ENCODE measurements around the gene SPSB1. TPM values are rescaled to one million over a fixed set of nuclear protein-coding genes. Genes with fewer than 3 reads are reported as not detected.

The SPSB1 gene
- total RNA-seq = 14.7 and 23.2 TPM in 2 replicates

GRCh38 chr1:9292361-9293240, at the start of gene SPSB1:
Gene SPSB1, plus strand, starts transcription at chr1:9292894. Its CDS starts 62,998 bp downstream, at chr1:9355892.
- Histone ChIP-seq H3K27me3 (ENCODE audit: insufficient read depth, low read length) (no peaks in the 10 kb centered on the region), H3K4me2 (ENCODE audit: insufficient read depth, low read length) (peak within 1 kb of the TSS; percentile 96), H3K79me2 (ENCODE audit: insufficient read depth, low read length) (peaks cover 41% of the 10 kb centered on the region), H3K27ac (ENCODE audit: low read depth, low read length) (peak within 1 kb of the TSS; percentile 77), H3K36me3 (ENCODE audit: insufficient read depth, low read length) (peaks cover 5% of the 10 kb centered on the region), H3K9me3 (ENCODE audit: low read depth, low read length) (peaks cover 3% of the 10 kb centered on the region), H2AFZ (ENCODE audit: low read length) (peak within 1 kb of the TSS; percentile 77), H3K4me1 (ENCODE audit: insufficient read depth, low read length) (peaks cover 41% of the 10 kb centered on the region), H3K4me3 (ENCODE audit: insufficient read depth, low read length) (peak within 1 kb of the TSS; percentile 77), H4K20me1 (ENCODE audit: insufficient read depth, low read length) (peaks cover 38% of the 10 kb centered on the region)
- DNase-seq (ENCODE audit: insufficient read length, low spot score, missing footprints) = peak; percentile 95
- TF ChIP-seq, protein P1, sequence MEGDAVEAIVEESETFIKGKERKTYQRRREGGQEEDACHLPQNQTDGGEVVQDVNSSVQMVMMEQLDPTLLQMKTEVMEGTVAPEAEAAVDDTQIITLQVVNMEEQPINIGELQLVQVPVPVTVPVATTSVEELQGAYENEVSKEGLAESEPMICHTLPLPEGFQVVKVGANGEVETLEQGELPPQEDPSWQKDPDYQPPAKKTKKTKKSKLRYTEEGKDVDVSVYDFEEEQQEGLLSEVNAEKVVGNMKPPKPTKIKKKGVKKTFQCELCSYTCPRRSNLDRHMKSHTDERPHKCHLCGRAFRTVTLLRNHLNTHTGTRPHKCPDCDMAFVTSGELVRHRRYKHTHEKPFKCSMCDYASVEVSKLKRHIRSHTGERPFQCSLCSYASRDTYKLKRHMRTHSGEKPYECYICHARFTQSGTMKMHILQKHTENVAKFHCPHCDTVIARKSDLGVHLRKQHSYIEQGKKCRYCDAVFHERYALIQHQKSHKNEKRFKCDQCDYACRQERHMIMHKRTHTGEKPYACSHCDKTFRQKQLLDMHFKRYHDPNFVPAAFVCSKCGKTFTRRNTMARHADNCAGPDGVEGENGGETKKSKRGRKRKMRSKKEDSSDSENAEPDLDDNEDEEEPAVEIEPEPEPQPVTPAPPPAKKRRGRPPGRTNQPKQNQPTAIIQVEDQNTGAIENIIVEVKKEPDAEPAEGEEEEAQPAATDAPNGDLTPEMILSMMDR (IDR thresholded peaks at IDR 0.05; ENCODE audit: extremely low read depth, low read depth, low read length) = no peak

GRCh38 chr1:9243066-9243739, 49.5 kb upstream of the SPSB1 start:
- TF ChIP-seq, protein P1 (IDR thresholded peaks at IDR 0.05; ENCODE audit: extremely low read depth, low read depth, low read length) = no peak
- no peaks in the 10 kb centered on the region for H3K9me3 ChIP-seq (ENCODE audit: low read depth, low read length)

DNA sequence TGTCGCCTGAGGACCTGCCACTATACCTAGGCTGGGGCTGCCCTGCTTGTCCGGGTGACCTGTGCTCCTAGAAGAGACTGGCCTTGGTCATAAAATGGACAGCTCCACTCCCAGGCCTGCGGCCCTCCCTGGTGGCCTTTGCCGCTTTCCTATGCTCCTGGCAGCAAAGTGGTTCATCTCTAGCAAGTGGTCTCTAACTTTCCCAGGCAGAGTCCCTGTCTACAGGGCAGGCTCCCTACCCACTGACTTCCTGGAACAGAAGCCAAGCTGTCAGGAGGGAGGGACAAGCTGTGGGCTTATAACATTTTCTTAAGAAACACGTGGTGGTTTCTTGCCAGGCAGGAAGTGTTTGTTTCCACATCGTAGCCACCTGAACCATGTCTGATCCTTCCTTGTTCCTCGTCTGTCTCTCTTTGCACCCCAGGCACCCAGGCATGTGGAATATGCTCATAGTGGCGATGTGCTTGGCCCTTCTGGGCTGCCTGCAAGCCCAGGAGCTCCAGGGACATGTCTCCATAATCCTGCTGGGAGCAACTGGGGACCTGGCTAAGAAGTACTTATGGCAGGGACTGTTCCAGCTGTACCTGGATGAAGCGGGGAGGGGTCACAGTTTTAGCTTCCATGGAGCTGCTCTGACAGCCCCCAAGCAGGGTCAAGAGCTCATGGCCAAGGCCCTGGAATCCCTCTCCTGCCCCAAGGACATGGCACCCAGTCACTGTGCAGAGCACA, 48.0 kb upstream of the SPSB1 start:
- H3K79me2 ChIP-seq (ENCODE audit: insufficient read depth, low read length) = peaks cover 50% of the 10 kb centered on the region
- peaks cover 18% of the 10 kb centered on the region for H3K4me1 ChIP-seq (ENCODE audit: insufficient read depth, low read length)
- H3K27ac ChIP-seq (ENCODE audit: low read depth, low read length) = no peak overlapping the region
- H4K20me1 ChIP-seq (ENCODE audit: insufficient read depth, low read length) = peaks cover 3% of the 10 kb centered on the region
- DNase-seq (ENCODE audit: insufficient read length, low spot score, missing footprints) = peak; percentile 73
- H3K36me3 ChIP-seq (ENCODE audit: insufficient read depth, low read length) = peaks cover 19% of the 10 kb centered on the region
- H3K9me3 ChIP-seq (ENCODE audit: low read depth, low read length) = no peaks in the 10 kb centered on the region
- TF ChIP-seq, protein P1 (IDR thresholded peaks at IDR 0.05; ENCODE audit: extremely low read depth, low read depth, low read length) = no peak
- no peak overlapping the region for H2AFZ ChIP-seq (ENCODE audit: low read length)
- H3K27me3 ChIP-seq (ENCODE audit: insufficient read depth, low read length) = no peaks in the 10 kb centered on the region
- no peak overlapping the region for H3K4me2 ChIP-seq (ENCODE audit: insufficient read depth, low read length)
- no peak overlapping the region for H3K4me3 ChIP-seq (ENCODE audit: insufficient read depth, low read length)

More at GRCh38 chr1:9243066-9243739, 49.5 kb upstream of the SPSB1 start:
- Histone ChIP-seq H3K79me2 (ENCODE audit: insufficient read depth, low read length) (peaks cover 55% of the 10 kb centered on the region), H3K4me3 (ENCODE audit: insufficient read depth, low read length) (no peak overlapping the region), H3K27ac (ENCODE audit: low read depth, low read length) (no peak overlapping the region), H3K27me3 (ENCODE audit: insufficient read depth, low read length) (no peaks in the 10 kb centered on the region), H3K36me3 (ENCODE audit: insufficient read depth, low read length) (peaks cover 19% of the 10 kb centered on the region), H2AFZ (ENCODE audit: low read length) (no peak overlapping the region), H3K4me1 (ENCODE audit: insufficient read depth, low read length) (peaks cover 30% of the 10 kb centered on the region), H4K20me1 (ENCODE audit: insufficient read depth, low read length) (peaks cover 3% of the 10 kb centered on the region), H3K4me2 (ENCODE audit: insufficient read depth, low read length) (no peak overlapping the region)
- DNase-seq (ENCODE audit: insufficient read length, low spot score, missing footprints) = no peak
